HL-60/S4 treated with retinoic acid at 250 ng/mL for 4 days and 3 days (cell line): ENCODE results near the gene TMEM141.

Source experiments
- in situ Hi-C: fragments of 300-500 bp; cut with MboI; formaldehyde crosslinking; loops from 2 replicates; pipeline ENCODE4 v1.7.0; 2022; ENCODE audit warnings: low sequenced_read_pairs

TMEM141 gene

DNA sequence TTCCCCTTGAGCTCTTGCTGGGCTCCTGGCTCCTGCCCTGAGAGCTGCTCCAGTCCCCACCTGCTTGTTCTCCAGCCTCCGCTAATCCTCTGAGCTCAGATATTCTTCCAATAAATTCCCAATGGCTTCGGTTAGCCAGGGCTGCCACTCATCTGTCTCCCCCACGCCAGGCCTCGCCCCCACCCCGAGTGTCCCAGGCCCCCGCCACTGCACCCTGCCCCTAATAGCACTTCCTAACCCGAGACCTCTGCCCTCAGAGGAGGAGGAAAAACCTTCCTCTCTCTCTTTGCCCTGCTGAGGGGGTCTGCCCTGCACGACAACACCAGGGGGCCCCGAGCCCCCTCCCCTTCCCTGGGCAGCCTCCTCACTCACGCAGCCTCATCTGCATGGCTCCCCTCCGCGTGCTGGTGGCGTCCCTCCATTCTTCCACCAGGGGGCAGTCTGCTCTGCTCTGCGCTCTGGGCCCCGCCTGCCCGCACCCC lies 21.4 kb upstream of the TMEM141 start:
- in situ Hi-C loops, result no loop called here

DNA sequence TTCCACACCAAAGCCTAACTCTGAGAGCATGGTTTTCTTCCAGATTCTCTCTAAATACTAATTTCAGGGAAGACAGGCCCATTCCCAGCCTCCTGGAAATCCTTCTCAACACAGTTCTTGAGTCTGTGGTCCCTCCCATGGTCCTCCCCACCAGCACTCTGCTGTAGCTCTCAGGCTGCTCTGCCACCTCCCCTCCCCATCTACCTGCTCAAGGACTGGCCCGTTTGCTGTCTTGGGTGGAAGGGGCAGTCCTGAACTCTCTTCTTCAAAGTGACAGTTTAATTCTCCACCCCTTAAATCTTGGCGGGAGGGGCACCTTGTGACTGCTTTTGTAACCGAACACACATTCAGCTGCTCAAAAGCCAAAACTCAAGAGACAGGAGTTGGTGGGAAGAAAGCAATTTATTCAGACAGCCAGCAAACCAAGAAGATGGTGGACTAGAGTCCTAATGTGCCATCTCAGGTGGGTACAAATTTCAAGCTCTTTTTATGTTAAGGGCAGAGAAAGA lies 19.2 kb upstream of the TMEM141 start:
- in situ Hi-C loops, result no loop called here

DNA sequence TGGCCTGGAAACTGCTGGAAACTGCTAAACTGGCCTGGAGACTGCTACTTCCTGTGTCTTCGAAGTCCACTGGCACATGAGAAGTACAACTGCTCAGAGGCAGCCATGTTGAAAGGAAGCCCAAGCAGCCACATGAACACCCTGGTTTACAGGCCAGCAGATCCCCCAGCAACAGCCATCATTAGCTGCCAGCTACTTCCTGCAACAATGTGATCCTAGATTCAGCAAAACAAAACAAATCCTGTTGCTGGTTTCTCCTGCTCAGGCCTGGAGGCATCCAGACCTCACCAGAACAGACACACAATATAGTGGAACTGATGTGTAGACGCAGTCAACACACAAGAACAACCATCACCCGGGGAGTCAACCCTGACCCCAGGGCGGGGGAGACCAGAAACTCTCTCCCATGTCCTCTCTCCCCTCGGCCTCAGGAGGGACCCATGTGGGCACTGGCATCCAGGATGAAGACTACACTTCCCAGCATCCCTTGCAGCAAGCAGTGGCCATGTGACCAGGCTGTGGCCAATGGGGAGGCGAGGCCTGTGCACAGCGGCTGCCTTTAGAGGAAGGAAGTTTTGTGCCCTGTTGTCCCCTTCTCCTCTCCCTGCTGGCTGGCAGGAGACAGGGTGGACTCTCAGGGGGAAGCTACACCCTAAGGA lies 17.6 kb upstream of the TMEM141 start:
- in situ Hi-C loops, result no loop called here

DNA sequence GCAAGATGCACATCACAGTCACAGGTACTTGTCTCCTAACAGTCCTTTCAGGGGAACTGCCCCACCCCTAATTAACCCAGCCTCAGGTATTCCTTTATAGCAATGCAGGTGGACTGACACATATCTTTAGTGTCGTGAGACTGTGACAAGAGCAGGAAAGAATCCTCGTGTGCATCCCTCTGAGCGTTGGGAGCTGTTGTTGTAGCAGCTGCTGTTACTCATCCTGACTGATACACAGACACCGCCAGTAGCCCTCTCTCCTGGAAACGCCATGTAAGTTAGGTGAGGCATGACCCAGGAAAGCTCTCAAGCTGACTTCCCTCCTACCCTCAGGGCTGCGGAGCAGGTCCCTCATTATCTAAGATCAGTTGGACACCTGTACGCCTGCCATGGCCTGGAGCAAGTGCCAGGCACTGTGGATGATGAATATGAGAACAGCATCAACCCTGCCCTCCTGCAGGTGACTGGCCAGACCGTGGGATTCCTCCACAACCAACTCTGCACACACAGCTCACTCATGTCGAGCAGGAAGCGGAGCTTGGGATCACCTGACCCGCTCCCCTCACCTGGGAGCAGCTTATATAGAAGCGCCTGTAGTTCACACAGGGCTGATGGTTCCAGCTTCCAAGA lies 16.6 kb upstream of the TMEM141 start:
- in situ Hi-C loops, result loop anchor here (25.0 kb wide), 1 partner anchor 263 kb away; the partner anchor contains the start of genes ABCA2, FUT7 and NPDC1

DNA sequence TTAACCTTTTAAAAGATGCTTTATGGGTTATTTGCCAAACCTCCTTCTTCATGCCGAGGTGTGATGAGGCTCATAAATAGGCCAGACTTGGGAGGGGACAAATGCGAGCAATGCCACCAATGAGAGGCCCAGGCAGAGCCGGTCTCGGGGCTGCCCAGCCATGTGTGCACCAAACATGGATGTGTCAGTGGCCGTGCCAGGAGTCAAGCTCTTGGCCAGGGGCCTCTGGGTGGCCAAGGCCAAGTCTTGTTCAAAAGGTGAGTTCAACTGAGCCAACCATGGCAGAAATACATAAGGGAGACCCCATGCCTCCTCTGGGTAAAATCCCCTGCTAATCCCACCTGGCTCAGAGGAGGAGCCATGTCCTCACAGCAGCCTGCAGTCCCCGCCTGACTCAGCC lies 16.0 kb upstream of the TMEM141 start:
- in situ Hi-C loops, result loop anchor here (25.0 kb wide), 1 partner anchor 262 kb away; the partner anchor contains the start of genes ABCA2, FUT7 and NPDC1

DNA sequence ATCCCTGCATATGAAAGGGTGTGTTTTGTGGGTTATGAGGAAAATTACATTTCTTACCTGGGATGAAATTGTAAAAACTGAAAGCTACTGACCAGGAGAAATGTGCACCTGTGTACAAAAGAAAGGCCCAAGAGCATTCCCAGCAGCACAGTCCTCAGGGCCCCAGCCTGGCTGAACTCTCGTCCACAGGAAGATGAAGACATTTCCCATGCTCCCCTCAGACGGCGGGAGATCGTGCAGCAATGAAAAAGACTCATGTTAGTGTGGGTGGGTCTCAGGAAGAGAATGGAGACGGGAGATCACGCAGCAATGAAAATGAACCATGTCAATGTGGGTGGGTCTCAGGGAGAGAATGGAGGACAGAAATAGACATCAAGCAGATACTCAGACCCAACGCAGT lies 14.2 kb upstream of the TMEM141 start:
- in situ Hi-C loops, result loop anchor here (25.0 kb wide), 1 partner anchor 260 kb away; the partner anchor contains the start of genes ABCA2, FUT7 and NPDC1

DNA sequence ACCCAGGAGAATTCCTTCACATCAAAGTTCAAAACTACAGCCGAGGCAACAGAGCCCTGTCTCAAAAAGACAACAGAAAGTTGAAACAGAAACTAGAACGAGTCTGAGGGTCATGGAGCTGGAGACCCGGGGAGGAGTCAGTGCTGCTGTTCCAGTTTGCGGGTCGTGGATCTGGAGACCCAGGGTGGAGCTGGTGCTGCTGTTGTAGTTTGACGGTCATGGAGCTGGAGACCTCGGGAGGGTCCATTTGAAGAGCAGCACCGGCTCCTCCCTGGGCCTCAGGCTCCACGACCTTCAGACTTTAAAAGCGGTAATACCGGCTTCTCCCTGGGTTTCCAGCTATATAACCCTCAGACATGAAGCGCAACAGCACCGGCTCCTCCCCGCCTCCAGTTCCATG lies 13.8 kb upstream of the TMEM141 start:
- in situ Hi-C loops, result loop anchor here (25.0 kb wide), 1 partner anchor 260 kb away; the partner anchor contains the start of genes ABCA2, FUT7 and NPDC1

DNA sequence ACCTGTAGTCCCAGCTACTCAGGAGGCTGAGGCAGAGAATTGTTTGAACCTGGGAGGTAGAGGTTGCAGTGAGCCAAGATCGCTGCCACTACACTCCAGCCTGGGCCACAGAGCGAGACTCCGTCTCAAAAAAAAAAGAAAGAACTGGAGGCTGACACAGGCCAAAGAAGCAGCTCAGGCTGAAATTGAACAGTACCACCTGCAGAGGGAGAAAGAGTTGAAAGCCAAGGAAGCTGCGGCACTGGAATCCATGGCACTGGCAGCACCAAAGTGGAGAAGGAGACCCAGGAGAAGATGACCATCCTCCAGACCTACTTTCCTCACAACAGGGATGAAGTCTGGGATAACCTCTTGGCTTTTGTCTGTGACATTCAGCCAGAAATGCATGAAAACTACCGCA lies 11.3 kb upstream of the TMEM141 start:
- in situ Hi-C loops, result loop anchor here (25.0 kb wide), 1 partner anchor 257 kb away; the partner anchor contains the start of genes ABCA2, FUT7 and NPDC1

DNA sequence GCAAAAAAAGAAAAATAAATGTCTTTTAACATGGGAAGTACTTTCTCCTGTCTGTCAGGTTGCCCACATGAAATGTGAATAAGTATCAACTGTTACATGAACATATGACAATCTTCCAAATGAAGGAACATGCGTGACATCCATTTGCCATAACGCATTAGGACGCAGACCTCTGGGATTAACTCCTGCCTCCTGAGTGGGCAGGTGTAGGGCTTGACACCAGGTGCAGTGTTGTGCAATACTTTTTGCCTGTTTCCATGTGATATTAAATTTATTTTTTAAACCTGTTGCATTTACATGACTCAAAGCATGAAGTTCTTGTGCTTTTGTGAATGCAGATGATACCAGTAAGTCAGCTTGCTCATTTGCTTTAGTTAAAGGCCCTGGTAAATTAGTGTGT lies 8.7 kb upstream of the TMEM141 start:
- in situ Hi-C loops, result loop anchor here (25.0 kb wide), 1 partner anchor 255 kb away; the partner anchor contains the start of genes ABCA2, FUT7 and NPDC1

DNA sequence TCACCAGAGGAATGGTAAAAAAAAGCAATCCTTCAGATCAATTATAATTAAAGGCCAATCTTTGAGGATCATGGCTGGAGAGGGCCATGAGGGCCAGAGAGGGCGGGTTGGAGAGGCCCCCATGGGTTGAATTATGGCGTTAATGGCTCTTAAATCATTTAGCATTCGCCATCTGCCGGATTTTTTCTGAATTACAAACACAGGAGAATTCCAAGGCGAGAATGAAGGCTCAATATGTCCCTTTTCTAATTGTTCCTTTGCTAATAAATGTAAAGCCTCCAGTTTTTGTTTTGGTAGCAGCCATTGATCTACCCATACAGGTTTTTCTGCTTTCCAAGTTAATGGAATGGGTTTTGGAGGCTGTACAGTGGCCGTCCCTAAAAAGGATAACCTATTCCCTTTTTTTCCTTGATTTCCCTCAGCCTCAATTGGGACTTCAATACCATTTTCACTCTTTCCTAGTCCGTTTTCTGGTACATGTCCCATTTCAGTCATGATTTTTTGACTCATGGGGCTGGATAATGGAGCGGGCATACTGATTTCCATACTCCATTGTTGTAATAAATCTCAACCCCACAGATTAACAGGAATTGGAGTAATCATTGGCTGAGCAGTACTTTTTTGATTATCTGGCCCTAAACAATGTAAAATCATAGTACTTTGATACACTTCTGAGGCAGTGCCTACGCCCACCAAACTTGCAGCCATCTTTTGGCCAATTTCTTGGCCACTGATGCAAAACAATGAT lies 6.7 kb upstream of the TMEM141 start:
- in situ Hi-C loops, result loop anchor here (25.0 kb wide), 1 partner anchor 253 kb away; the partner anchor contains the start of genes ABCA2, FUT7 and NPDC1

DNA sequence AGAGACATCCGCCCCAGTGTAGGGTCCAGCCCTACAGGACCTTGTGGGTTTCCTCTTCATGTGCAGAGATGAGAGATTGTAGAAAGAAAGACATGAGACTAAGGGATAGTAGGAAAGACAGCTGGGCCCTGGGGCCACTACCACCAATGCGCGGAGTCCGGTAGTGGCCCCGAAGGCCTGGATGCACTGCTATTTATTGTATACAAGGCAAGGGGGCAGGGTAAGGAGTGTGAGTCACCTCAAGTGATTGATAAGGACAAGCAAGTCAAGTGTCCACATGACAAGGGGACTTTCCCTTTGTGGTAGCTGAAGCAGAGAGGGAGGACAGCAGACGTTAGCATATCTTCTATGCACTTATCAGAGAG lies 6.2 kb upstream of the TMEM141 start:
- in situ Hi-C loops, result loop anchor here (25.0 kb wide), 1 partner anchor 252 kb away; the partner anchor contains the start of genes ABCA2, FUT7 and NPDC1

DNA sequence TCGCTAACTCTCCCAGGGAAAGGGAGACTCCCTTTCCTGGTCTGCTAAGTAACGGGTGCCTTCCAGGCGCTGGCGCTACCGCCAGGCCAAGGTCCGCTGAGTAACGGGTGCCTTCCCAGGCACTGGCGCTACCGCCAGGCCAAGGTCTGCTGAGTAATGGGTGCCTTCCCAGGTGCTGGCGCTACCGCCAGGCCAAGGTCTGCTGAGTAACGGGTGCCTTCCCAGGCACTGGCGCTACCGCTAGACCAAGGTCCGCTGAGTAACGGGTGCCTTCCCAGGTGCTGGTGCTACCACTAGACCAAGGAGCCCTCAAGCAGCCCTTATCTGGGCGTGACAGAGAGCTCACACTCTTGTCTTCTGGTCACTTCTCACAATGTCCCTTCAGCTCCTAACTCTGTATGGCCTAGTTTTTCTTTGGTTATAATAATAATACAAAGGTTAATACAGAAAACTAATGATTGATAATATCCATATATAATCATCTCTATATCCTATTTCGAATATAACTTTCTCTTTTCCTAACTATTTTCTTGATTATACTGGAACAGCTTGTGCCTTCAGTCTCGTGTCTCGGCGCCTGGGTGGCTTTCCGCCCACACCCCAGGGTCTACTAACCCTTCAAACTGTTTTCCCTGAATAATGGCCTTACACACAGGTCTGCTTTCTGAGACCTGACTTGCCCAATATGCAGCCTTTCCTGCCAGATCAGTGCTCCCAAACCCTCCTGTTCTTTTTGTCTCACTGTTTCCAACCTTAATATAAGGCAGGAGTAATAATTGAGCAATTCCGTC lies 5.4 kb upstream of the TMEM141 start:
- in situ Hi-C loops, result loop anchor here (25.0 kb wide), 1 partner anchor 252 kb away; the partner anchor contains the start of genes ABCA2, FUT7 and NPDC1

DNA sequence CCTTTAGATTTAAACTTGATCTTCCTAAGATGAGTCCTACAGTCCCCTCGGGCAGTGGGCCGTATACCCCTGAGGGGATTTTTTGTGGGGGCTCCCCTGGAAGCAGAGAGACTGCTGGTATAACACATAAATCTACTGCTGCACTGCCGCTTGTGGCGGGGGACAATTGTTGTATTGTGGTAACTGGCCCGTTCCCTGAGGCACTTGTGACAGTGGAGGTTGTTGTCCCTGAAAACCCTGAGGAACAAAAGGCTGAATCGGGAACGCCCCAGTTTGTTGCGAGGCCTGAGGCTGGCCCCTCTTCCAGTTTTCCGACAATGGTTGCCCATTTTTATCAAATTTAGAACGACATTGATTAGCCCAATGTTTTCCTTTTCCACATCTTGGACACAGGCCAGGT lies 4.7 kb upstream of the TMEM141 start:
- in situ Hi-C loops, result loop anchor here (25.0 kb wide), 1 partner anchor 251 kb away; the partner anchor contains the start of genes ABCA2, FUT7 and NPDC1

DNA sequence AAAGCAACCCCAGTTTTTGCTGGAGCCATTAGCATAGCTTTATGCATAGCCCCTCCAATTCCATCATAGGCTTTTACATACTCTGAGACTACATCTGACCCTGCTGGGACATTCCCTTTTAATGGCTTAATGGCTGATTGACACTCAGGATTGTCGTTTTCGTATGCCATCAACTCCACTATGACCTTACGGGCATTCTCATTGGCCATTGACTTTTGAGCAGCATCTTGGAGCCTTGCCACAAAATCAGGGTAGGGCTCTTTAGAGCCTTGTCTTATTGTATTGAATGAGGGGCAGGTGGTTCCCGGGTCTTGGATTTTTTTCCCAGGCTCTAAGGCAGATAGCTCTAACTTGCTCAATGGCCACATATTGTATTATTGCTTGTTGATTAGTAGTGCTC lies 4.2 kb upstream of the TMEM141 start:
- in situ Hi-C loops, result loop anchor here (25.0 kb wide), 1 partner anchor 250 kb away; the partner anchor contains the start of genes ABCA2, FUT7 and NPDC1

DNA sequence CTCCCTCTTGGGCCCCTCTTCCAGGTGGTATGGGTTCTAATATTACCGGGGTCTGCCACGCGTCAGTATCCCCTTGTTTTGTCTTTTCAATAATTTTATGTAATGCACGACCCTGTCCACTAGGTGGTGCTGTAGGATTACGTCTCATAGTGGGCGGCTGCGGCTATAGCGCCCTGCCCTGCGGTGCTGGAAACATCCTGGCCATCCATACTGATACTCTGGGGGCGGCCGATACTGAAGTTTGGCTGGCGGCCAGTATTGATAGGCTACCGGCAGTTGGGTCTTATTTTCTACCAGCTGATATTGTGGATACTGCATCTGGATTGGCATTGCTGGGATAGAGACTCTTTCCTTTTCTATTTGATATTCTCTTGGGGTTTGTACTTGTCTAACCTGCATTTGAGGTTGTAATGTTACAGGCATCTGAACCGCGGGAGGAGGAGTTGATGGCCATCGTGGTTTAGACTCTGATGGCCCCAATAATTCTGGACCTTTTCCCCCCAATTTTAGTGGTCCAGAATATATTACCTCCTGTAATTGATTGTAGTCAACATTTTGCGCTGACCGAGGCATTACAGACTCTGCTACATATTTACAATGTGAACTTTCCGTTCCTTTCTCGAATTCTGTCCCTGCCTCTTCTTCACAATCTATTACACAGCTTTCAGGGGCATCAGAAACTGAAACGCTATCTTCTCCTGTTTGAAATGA lies 3.3 kb upstream of the TMEM141 start:
- in situ Hi-C loops, result loop anchor here (25.0 kb wide), 1 partner anchor 249 kb away; the partner anchor contains the start of genes ABCA2, FUT7 and NPDC1

DNA sequence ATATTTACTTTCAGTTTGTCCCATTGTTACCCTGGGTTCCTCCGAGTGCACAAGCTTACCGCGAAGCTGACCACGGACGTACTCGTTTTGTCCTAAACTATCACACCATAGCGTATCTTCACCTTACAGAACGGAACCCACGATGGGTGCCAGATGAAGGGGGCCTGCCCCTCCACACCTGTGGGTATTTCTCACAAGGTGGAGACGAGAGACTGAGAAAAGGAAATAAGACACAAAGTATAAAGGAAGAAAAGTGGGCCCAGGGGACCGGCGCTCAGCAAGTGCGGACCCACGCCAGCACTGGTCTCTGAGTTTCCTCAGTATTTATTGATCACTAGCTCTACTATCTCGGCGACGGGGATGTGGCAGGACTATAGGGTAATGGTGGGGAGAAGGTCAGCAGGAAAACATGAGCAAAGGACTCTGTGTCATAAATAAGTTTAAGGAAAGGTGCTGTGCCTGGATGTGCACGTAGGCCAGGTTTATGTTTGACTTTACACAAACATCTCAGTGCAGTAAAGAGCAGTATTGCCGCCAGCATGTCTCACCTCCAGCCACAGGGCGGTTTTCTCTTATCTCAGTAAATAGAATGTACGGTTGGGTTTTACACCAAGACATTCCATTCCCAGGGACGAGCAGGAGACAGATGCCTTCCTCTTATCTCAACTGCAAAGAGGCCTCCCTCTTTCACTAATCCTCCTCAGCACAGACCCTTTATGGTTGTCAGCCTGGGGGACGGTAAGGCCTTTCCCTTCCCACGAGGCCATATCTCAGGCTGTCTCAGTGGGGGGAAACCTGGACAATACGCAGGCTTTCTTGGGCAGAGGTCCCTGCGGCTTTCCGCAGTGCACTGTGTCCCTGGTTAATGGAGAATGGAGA lies 2.3 kb upstream of the TMEM141 start:
- in situ Hi-C loops, result loop anchor here (25.0 kb wide), 1 partner anchor 248 kb away; the partner anchor contains the start of genes ABCA2, FUT7 and NPDC1

DNA sequence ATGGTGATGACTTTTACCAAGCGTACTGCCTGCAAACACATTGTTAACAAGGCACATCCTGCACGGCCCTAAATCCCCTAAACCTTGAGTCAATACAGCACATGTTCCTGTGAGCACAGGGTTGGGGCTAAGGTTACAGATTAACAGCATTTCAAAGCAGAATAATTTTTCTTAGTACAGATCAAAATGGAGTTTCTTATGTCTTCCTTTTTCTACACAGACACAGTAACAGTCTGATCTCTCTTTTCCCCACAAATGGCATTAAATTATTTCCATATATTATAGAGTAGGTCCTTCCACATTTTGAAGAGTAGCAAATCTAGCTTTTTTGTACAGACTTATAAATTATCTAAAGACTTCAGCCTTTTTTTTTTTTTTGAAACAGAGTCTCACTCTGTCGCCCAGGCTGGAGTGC lies 1.6 kb upstream of the TMEM141 start:
- in situ Hi-C loops, result loop anchor here (25.0 kb wide), 1 partner anchor 248 kb away; the partner anchor contains the start of genes ABCA2, FUT7 and NPDC1
